AG04450 (cell line): ENCODE measurements around the gene AGBL3. TPM values are rescaled to one million over a fixed set of nuclear protein-coding genes. Genes with fewer than 3 reads are reported as not detected.

Experiments
- CTCF ChIA-PET: fragments of 300-600, 350-600 bp; formaldehyde crosslinking; extraction: SDS; loops from one replicate; lab custom pipeline; 2022; ENCODE audit warnings: antibody characterized with exemption, inconsistent platforms; lab: Charles Lee
- POLR2A ChIA-PET: fragments of 350-600 bp; formaldehyde crosslinking; extraction: SDS; loops from one replicate; lab custom pipeline; 2021; ENCODE audit warnings: antibody characterized with exemption, inconsistent platforms; lab: Yijun Ruan, JAX
- DNase-seq: peaks from one replicate; pipeline ENCODE4 v3.0.0-alpha.2; 2011; ENCODE audit warnings: low read depth, low spot score
- H3K27ac ChIP-seq: one replicate; pipeline ENCODE4 v1.5.1; 2012; ENCODE audit warnings: low read depth, low read length, control low read depth
- H3K27me3 ChIP-seq: one replicate; pipeline ENCODE4 v1.6.0; 2012; ENCODE audit warnings: low read length; ENCODE audit not compliant: control insufficient read depth, insufficient read depth
- H3K4me3 ChIP-seq: 2 replicates; pipeline ENCODE4 v1.5.1; 2011; ENCODE audit warnings: mild to moderate bottlenecking, low read depth, low read length, control low read depth
- H3K9me3 ChIP-seq: 2 replicates; pipeline ENCODE4 v1.5.1; 2012; ENCODE audit warnings: low read length; ENCODE audit not compliant: control insufficient read depth, insufficient read depth
- CTCF ChIP-seq: IDR thresholded peaks from 2 replicates; pipeline ENCODE4 v1.5.1; 2011; ENCODE audit warnings: low read depth, low read length, control low read depth, inconsistent platforms
- polyA plus RNA-seq: library from polyadenylated mRNA; depleted of rRNA; stranded (reverse); fragments of >200 nt; gene quantifications from 2 replicates; pipeline ENCODE4 v1.2.3, GENCODE V29; 2011

AGBL3 gene
- polyA plus RNA-seq, 1 experiment: 0.38 TPM

- ChIA-PET POLR2A (no interaction called here), CTCF (interaction anchor here (0.7 kb wide), 1 partner anchor 1162 kb away, joined by 4 read pairs; no protein-coding TSS in a partner anchor)
- no peak overlapping the region for H3K4me3 ChIP-seq
- H3K27me3 ChIP-seq: no peaks in the 10 kb centered on the region
- DNase-seq: no peak
- TF ChIP-seq CTCF: no peak
- no peak overlapping the region for H3K27ac ChIP-seq
- H3K9me3 ChIP-seq: no peaks in the 10 kb centered on the region
These were observed 102.3 kb downstream of the AGBL3 start for GRCh38 chr7:135088566-135088965.

- no peak for TF ChIP-seq CTCF
- H3K4me3 ChIP-seq: no peak overlapping the region
- POLR2A ChIA-PET: no interaction called here
- CTCF ChIA-PET: no interaction called here
- no peaks in the 10 kb centered on the region for H3K9me3 ChIP-seq
- no peak overlapping the region for H3K27ac ChIP-seq
- no peaks in the 10 kb centered on the region for H3K27me3 ChIP-seq
- no peak for DNase-seq
These were observed 105.4 kb downstream of the AGBL3 start for GRCh38 chr7:135091717-135092116.

GRCh38 chr7:135094472-135095237 is 108.3 kb downstream of the AGBL3 start:
- TF ChIP-seq CTCF: no peak
- Histone ChIP-seq H3K27me3 (no peaks in the 10 kb centered on the region), H3K27ac (no peak overlapping the region), H3K4me3 (no peak overlapping the region), H3K9me3 (no peaks in the 10 kb centered on the region)
- ChIA-PET POLR2A (no interaction called here), CTCF (no interaction called here)
- DNase-seq: no peak

GRCh38 chr7:135095450-135095849 is 109.1 kb downstream of the AGBL3 start:
- ChIA-PET POLR2A (no interaction called here), CTCF (no interaction called here)
- no peaks in the 10 kb centered on the region for H3K9me3 ChIP-seq
- TF ChIP-seq CTCF: no peak
- H3K4me3 ChIP-seq: no peak overlapping the region
- H3K27me3 ChIP-seq: no peaks in the 10 kb centered on the region
- DNase-seq: no peak
- no peak overlapping the region for H3K27ac ChIP-seq

- Histone ChIP-seq H3K9me3 (no peaks in the 10 kb centered on the region), H3K27me3 (no peaks in the 10 kb centered on the region), H3K27ac (no peak overlapping the region), H3K4me3 (no peak overlapping the region)
- ChIA-PET CTCF (no interaction called here), POLR2A (no interaction called here)
- TF ChIP-seq CTCF: no peak
- no peak for DNase-seq
These were observed 112.1 kb downstream of the AGBL3 start for GRCh38 chr7:135098391-135098790.
